Measurements from ENCODE around the gene SGMS1. TPM values are rescaled to one million over a fixed set of nuclear protein-coding genes. Genes with fewer than 3 reads are reported as not detected.

The SGMS1 gene
- total and polyA plus RNA-seq, 2 donors (not counting 3 experiments of a cell fraction or from before 2014, with no cell fraction given): 9.7 to 23.7 TPM

- no peak for TF ChIP-seq GATA2 (IDR thresholded peaks at IDR 0.05; ENCODE audit: insufficient read depth, insufficient read length, low read depth, low read length)
- TF ChIP-seq MYC (IDR thresholded peaks at IDR 0.05; ENCODE audit: low read depth, low read length): no peak
- no peak for TF ChIP-seq JUN (IDR thresholded peaks at IDR 0.05; ENCODE audit: borderline replicate concordance, insufficient read depth, insufficient read length, low read depth)
- TF ChIP-seq POLR2A (IDR thresholded peaks at IDR 0.05; ENCODE audit: low read depth, low read length): no peak
- TF ChIP-seq FOS (IDR thresholded peaks at IDR 0.05; ENCODE audit: borderline replicate concordance, insufficient read depth, low read length): no peak
- TF ChIP-seq CTCF (IDR thresholded peaks at IDR 0.05; ENCODE audit: extremely low read depth in 1 of 2, insufficient read depth in 1 of 2, low read depth in 1 of 2, low read length in 2 of 2): no peak
- TF ChIP-seq MAX (IDR thresholded peaks at IDR 0.05; ENCODE audit: insufficient read depth, insufficient read length): no peak
- no peak for TF ChIP-seq POLR2AphosphoS5 (IDR thresholded peaks at IDR 0.05; ENCODE audit: insufficient read depth, low read depth, low read length)
- Histone ChIP-seq H3K79me2 (ENCODE audit: control insufficient read depth, insufficient read depth, low read length) (no peaks in the 10 kb centered on the region), H3K36me3 (ENCODE audit: control insufficient read depth in 2 of 2, extremely low read depth in 1 of 2, insufficient read depth in 2 of 2, low read length in 2 of 2) (no peaks in the 10 kb centered on the region), H3K27me3 (ENCODE audit: control insufficient read depth in 2 of 2, insufficient read depth in 2 of 2, low read length in 2 of 2) (no peaks in the 10 kb centered on the region), H3K4me3 (replicated peaks in 1 of 3; ENCODE audit: insufficient read depth in 1 of 3, low read depth in 1 of 3, low read length in 3 of 3) (no peak overlapping the region), H3K9ac (replicated peaks; ENCODE audit: extremely low read depth, insufficient read depth, low read length) (no peak overlapping the region), H3K9me1 (replicated peaks; ENCODE audit: control insufficient read depth, extremely low read depth, insufficient read depth, low read length) (no peaks in the 10 kb centered on the region), H3K27ac (ENCODE audit: insufficient read depth, low read depth, low read length) (no peak overlapping the region), H4K20me1 (replicated peaks; ENCODE audit: control insufficient read depth, extremely low read depth, insufficient read depth, low read length) (no peaks in the 10 kb centered on the region), H3K4me1 (ENCODE audit: control insufficient read depth, extremely low read depth, insufficient read depth, low read length) (no peaks in the 10 kb centered on the region), H2AFZ (ENCODE audit: low read depth, low read length) (no peak overlapping the region), H3K4me2 (ENCODE audit: insufficient read depth, low read length) (no peak overlapping the region), H3K9me3 (replicated peaks; ENCODE audit: control insufficient read depth, insufficient read depth, low read length) (no peaks in the 10 kb centered on the region)
- FAIRE-seq (no peak), DNase-seq (ENCODE audit: low read depth, low spot score) (no peak)
- intact Hi-C loops (cut with micrococcal nuclease) (no loop called here), dilution Hi-C loops (cut with MboI; ENCODE audit: extremely low pct_ligation_motif_present, low sequenced_read_pairs) (no loop called here)
- ChIA-PET POLR2A (no interaction called here), CTCF (interaction anchor here (1.1 to 1.4 kb wide), 2 partner anchors 10 to 131 kb away, joined by 3 to 4 read pairs; no protein-coding TSS in a partner anchor)
- BruUV-seq (replicated peaks): no TSS peak
These were observed 125.3 kb downstream of the SGMS1 start for GRCh38 chr10:50498465-50498864.

Data from endothelial cell of umbilical vein (primary cell).